Neuron (in vitro differentiated cells): ENCODE results near the gene EXOC2.

Source experiments
- H2AFZ ChIP-seq: one replicate; pipeline ENCODE4 v1.6.1; 2013; ENCODE audit warnings: low read depth, mild to moderate bottlenecking, inconsistent platforms, low read length, moderate library complexity
- H3K27me3 ChIP-seq: one replicate; pipeline ENCODE4 v1.6.1; 2013; ENCODE audit warnings: low read length; ENCODE audit not compliant: insufficient read depth
- H3K36me3 ChIP-seq: one replicate; pipeline ENCODE4 v1.6.1; 2013; ENCODE audit warnings: low read length; ENCODE audit not compliant: insufficient read depth
- H3K4me1 ChIP-seq: one replicate; pipeline ENCODE4 v1.6.1; 2013; ENCODE audit warnings: low read length; ENCODE audit not compliant: insufficient read depth
- H3K4me3 ChIP-seq: 2 replicates; pipeline ENCODE4 v1.5.1; 2013; ENCODE audit warnings: mild to moderate bottlenecking, low read length, moderate library complexity
- H3K9me3 ChIP-seq: one replicate; pipeline ENCODE4 v1.6.1; 2013; ENCODE audit warnings: low read length

EXOC2 gene

GRCh38 chr6:692858-693722 lies at the start of gene EXOC2:
TSS of gene EXOC2 (minus strand) at chr6:693139. CDS start at chr6:637818, 55,321 bp downstream.
- Histone ChIP-seq H3K4me3 (peak within 1 kb of the TSS; percentile 72), H3K36me3 (peaks cover 3% of the 10 kb centered on the region), H3K9me3 (no peaks in the 10 kb centered on the region), H3K27me3 (no peaks in the 10 kb centered on the region), H2AFZ (peak within 1 kb of the TSS; percentile 39), H3K4me1 (peaks cover 11% of the 10 kb centered on the region)

GRCh38 chr6:741410-742339 lies 48.7 kb upstream of the EXOC2 start:
- Histone ChIP-seq H2AFZ (no peak overlapping the region), H3K36me3 (no peaks in the 10 kb centered on the region), H3K27me3 (no peaks in the 10 kb centered on the region), H3K4me3 (no peak overlapping the region), H3K4me1 (no peaks in the 10 kb centered on the region), H3K9me3 (peaks cover 1% of the 10 kb centered on the region)

- H3K4me3 ChIP-seq = no peak overlapping the region
- no peaks in the 10 kb centered on the region for H3K4me1 ChIP-seq
- peaks cover 1% of the 10 kb centered on the region for H3K9me3 ChIP-seq
- no peak overlapping the region for H2AFZ ChIP-seq
- no peaks in the 10 kb centered on the region for H3K27me3 ChIP-seq
- H3K36me3 ChIP-seq = no peaks in the 10 kb centered on the region
Observed at GRCh38 chr6:736657-737446, 43.9 kb upstream of the EXOC2 start.

GRCh38 chr6:733431-734219 lies 40.7 kb upstream of the EXOC2 start:
- Histone ChIP-seq H3K9me3 (no peaks in the 10 kb centered on the region), H3K36me3 (no peaks in the 10 kb centered on the region), H2AFZ (no peak overlapping the region), H3K4me3 (no peak overlapping the region), H3K27me3 (no peaks in the 10 kb centered on the region), H3K4me1 (no peaks in the 10 kb centered on the region)

- Histone ChIP-seq H3K27me3 (no peaks in the 10 kb centered on the region), H2AFZ (no peak overlapping the region), H3K4me1 (no peaks in the 10 kb centered on the region)
Observed at GRCh38 chr6:731924-732323, 39.0 kb upstream of the EXOC2 start.

GRCh38 chr6:729606-730320 lies 36.8 kb upstream of the EXOC2 start:
- H3K36me3 ChIP-seq = no peaks in the 10 kb centered on the region
- no peaks in the 10 kb centered on the region for H3K27me3 ChIP-seq
- no peak overlapping the region for H3K4me3 ChIP-seq

More at GRCh38 chr6:731924-732323, 39.0 kb upstream of the EXOC2 start:
- no peaks in the 10 kb centered on the region for H3K36me3 ChIP-seq
- no peak overlapping the region for H3K4me3 ChIP-seq
- H3K9me3 ChIP-seq = no peaks in the 10 kb centered on the region

GRCh38 chr6:727856-728255 lies 34.9 kb upstream of the EXOC2 start:
- Histone ChIP-seq H2AFZ (no peak overlapping the region), H3K4me1 (no peaks in the 10 kb centered on the region), H3K27me3 (no peaks in the 10 kb centered on the region), H3K36me3 (no peaks in the 10 kb centered on the region), H3K4me3 (no peak overlapping the region), H3K9me3 (no peaks in the 10 kb centered on the region)

More at GRCh38 chr6:729606-730320, 36.8 kb upstream of the EXOC2 start:
- Histone ChIP-seq H2AFZ (no peak overlapping the region), H3K9me3 (no peaks in the 10 kb centered on the region), H3K4me1 (no peaks in the 10 kb centered on the region)

GRCh38 chr6:723540-723939 lies 30.6 kb upstream of the EXOC2 start:
- H3K4me1 ChIP-seq = no peaks in the 10 kb centered on the region

GRCh38 chr6:722608-723007 lies 29.7 kb upstream of the EXOC2 start:
- Histone ChIP-seq H3K4me1 (no peaks in the 10 kb centered on the region), H3K4me3 (no peak overlapping the region), H3K36me3 (no peaks in the 10 kb centered on the region), H3K9me3 (no peaks in the 10 kb centered on the region), H2AFZ (no peak overlapping the region), H3K27me3 (no peaks in the 10 kb centered on the region)

More at GRCh38 chr6:723540-723939, 30.6 kb upstream of the EXOC2 start:
- no peaks in the 10 kb centered on the region for H3K9me3 ChIP-seq
- no peaks in the 10 kb centered on the region for H3K27me3 ChIP-seq
- H3K4me3 ChIP-seq = no peak overlapping the region
- no peak overlapping the region for H2AFZ ChIP-seq
- H3K36me3 ChIP-seq = no peaks in the 10 kb centered on the region

- H3K36me3 ChIP-seq = no peaks in the 10 kb centered on the region
- no peak overlapping the region for H2AFZ ChIP-seq
- H3K4me1 ChIP-seq = no peaks in the 10 kb centered on the region
- no peaks in the 10 kb centered on the region for H3K9me3 ChIP-seq
- no peak overlapping the region for H3K4me3 ChIP-seq
- no peaks in the 10 kb centered on the region for H3K27me3 ChIP-seq
Observed at GRCh38 chr6:722077-722524, 29.2 kb upstream of the EXOC2 start.

GRCh38 chr6:718345-718744 lies 25.4 kb upstream of the EXOC2 start:
- no peaks in the 10 kb centered on the region for H3K9me3 ChIP-seq
- H3K36me3 ChIP-seq = no peaks in the 10 kb centered on the region
- H2AFZ ChIP-seq = no peak overlapping the region
- no peaks in the 10 kb centered on the region for H3K4me1 ChIP-seq
- H3K4me3 ChIP-seq = no peak overlapping the region
- H3K27me3 ChIP-seq = no peaks in the 10 kb centered on the region
